GM10266 (cell line): ENCODE results near the gene ZNF407.

Experiments used
- DNase-seq: peaks from one replicate; pipeline ENCODE4 v3.0.0; 2012; ENCODE audit errors: extremely low spot score
- TF ChIP-seq, protein P1 (sequence below): IDR thresholded peaks from 2 replicates; pipeline ENCODE4 v1.5.1; 2012; ENCODE audit warnings: mild to moderate bottlenecking, low read depth; ENCODE audit not compliant: control insufficient read depth, insufficient read depth; ENCODE audit errors: missing control alignments

The ZNF407 gene

DNA sequence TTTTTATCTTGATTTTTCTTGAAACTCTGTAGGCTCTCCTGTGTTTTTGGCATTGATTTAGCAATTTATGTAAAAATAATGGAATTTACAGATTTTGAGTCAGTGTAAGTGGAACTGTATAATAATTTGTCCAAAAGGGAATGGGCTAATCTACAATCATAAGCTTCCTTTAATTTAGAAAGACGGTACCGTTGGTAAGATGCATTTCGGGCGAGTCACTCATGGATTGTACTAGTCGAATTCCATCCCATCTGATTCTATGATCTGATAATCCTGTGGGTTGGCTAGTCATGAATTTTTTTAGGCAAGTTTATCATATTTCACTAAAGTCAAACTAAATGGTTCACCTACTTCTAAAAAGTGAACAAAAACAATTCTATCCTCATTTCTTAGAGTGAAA is 133.4 kb downstream of the ZNF407 start:
- DNase-seq, result no peak
- TF ChIP-seq, protein P1, sequence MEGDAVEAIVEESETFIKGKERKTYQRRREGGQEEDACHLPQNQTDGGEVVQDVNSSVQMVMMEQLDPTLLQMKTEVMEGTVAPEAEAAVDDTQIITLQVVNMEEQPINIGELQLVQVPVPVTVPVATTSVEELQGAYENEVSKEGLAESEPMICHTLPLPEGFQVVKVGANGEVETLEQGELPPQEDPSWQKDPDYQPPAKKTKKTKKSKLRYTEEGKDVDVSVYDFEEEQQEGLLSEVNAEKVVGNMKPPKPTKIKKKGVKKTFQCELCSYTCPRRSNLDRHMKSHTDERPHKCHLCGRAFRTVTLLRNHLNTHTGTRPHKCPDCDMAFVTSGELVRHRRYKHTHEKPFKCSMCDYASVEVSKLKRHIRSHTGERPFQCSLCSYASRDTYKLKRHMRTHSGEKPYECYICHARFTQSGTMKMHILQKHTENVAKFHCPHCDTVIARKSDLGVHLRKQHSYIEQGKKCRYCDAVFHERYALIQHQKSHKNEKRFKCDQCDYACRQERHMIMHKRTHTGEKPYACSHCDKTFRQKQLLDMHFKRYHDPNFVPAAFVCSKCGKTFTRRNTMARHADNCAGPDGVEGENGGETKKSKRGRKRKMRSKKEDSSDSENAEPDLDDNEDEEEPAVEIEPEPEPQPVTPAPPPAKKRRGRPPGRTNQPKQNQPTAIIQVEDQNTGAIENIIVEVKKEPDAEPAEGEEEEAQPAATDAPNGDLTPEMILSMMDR, result no peak

DNA sequence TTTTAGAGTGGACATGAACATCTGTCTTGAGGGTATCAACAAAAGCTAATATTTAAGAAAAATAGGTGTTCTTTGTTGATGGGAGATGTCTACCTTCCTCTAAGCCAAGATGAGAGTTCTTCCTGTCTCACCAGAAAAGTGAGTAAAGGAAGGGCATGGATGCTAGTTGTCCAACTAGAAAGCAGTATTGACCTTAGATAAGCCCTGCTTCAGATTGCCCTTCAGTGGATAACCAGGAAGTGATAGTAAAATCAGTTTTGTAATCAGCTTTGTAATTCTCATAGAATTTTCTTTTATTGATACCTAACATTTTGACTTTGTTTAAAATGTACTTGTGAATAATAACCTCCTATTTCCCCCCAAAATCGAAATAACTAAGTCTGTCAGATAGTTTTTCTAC is 134.7 kb downstream of the ZNF407 start:
- no peak for DNase-seq
- TF ChIP-seq, protein P1, result no peak

DNA sequence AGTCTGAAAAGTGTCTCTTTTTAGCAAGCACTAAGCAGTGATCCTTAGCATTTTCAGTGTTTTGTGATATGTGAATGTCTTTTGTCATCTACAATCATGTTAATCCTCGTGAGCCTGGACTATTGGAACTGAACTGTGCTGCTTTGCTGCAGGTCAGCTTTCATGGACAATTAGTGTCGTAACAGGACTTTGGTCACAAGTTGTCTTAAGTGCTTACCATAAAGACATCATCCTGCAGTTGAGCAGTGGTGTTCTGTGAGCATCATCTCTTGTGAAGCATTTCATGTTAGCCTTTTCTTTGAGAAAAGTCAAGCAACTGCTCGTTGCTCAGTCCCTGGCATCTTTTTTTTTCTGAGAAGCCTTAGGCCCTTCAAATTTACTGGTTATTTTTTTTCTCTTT is 135.9 kb downstream of the ZNF407 start:
- no peak for DNase-seq
- TF ChIP-seq, protein P1, result no peak

DNA sequence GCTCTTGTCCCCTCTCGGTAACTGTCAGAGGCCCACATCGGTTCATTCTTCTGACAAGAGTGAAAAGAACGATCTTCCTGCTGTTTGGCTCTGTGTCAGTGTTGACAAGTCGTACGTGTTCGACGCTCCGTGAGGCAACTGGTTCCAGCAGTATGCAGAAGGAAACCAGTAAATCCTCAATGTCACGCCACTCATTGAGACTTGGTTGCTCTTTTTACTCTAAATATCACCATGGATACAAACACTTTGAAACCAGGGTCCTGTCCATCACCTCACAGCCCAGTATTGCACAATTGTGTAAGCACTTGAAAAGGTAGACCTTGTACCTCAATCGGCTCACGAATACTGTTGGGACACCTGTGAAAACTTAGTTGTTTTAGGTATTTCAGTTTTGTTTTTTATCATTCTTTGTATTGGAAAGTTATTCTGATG is 136.4 kb downstream of the ZNF407 start:
- no peak for DNase-seq
- TF ChIP-seq, protein P1, result no peak

DNA sequence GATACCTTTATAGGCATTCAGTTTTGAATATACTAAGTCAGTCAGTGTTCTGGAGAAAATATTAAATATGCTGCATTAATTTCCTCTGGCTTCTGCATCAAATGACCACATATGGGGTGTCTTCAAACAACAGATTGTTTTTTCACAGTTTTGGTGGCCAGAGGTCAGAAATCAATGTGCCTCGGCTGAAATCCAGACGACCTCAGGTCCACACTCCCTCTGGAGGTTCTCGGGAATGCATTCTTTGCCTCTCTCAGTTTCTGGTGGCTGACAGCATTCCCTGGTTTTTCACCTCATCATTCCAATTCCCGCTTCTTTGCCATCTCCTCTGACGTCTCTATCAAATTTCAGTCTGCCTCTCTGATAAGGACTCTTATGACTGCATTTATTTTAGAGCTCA is 142.3 kb downstream of the ZNF407 start:
- TF ChIP-seq, protein P1, result no peak
- DNase-seq, result no peak

DNA sequence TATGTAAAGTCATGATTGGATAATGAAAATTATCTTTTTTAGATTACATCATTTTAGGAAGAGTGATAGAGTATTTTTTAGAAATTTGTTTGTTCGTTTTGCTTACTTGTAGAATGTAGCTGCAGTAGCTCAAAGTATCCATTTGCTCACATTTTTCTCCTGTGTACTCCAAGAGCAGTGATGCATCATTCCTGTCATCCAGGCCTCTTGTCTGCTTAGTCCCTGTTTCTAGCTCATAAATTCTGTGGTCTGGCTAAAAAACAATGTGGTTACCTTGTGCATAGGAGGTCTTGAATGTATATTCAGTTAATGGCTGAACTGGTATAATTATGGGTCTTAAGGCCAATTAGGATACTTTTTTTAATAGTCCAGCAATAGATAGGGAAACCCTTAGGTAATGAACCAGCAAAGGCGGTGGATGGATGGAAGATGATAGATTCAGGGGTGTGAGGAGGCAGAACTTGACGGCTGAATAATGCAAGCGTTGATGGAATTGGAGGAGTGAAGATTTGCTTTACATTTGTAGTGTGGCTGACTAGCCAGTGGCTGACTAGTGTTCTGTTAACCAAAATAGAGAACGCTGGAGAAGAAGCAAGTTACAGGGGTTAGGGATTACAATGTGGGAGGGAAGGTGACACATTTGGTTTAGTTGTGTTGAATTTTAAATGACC is 145.0 kb downstream of the ZNF407 start:
- TF ChIP-seq, protein P1, result no peak
- no peak for DNase-seq

DNA sequence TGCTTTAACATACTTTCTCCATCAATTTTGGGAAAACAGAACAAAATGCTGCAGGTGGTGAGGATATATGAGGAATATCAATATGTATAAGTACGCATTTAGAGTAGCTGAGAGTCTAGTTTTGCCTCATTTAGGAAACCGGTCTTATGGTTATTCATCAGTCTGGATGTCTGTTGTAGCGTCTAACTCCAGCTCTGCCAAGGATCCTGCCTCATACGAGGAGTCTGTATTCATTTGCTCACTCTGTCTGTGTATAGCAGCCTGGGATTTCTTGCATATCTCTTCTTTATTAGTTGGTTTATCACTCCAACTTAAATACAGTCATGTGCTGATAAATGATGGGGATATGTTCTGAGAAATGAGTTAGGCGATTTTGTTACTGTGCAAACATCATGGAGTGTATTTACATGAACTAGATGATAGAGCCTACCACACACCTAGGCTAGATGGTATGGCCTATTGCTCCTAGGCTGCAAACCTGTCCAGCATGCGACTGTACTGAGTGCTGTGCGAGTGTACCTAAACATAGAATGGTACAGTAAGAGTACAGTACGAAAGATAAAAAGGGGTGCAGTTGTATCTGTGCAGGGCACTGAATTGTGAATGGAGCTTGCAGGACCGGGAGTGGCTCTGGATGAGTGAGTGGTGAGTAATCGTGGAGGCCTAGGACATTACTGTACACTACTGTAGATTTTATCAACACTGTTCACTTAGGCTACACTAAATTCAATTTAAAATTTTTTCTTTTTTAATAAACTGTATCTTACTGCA is 148.1 kb downstream of the ZNF407 start:
- no peak for DNase-seq
- TF ChIP-seq, protein P1, result no peak
